HG02623 (cell line): Measurements from ENCODE around the gene TAS2R8.
"Not testable (repeated sequence)": the region's sequence is repeated elsewhere in the genome, so short reads cannot be mapped to it uniquely, and the experiment has no call there.

Experiments
- ATAC-seq: cut with Tn5 transposase; IDR thresholded peaks from one replicate; pipeline ENCODE4 v1.9.1; 2021; ENCODE audit warnings: moderate library complexity; ENCODE audit not compliant: unreplicated experiment

The TAS2R8 gene, protein sequence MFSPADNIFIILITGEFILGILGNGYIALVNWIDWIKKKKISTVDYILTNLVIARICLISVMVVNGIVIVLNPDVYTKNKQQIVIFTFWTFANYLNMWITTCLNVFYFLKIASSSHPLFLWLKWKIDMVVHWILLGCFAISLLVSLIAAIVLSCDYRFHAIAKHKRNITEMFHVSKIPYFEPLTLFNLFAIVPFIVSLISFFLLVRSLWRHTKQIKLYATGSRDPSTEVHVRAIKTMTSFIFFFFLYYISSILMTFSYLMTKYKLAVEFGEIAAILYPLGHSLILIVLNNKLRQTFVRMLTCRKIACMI

DNA sequence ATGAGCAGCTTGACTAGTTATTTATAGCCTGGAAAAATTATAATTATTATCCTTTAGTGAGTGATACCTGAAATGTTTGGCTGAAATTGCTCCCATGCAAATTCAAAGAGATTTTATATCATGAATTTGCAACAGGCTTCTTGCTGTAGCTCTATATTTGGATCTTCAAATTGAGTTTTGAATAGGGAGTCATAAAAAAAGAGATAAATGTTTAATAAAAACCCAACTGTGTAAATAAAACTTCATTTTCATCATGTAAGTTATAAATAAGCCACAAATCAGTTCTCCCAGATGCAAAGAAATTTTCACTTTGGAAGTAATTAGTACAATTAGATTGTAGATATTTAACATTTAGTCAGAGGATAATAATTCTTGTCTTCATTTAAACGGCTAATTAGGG, at the start of gene TAS2R8:
Gene TAS2R8 (minus strand): TSS at position 101 of the 400 bp plus-strand sequence. CDS start 306 bp downstream, outside the sequence.
- ATAC-seq: no peak

DNA sequence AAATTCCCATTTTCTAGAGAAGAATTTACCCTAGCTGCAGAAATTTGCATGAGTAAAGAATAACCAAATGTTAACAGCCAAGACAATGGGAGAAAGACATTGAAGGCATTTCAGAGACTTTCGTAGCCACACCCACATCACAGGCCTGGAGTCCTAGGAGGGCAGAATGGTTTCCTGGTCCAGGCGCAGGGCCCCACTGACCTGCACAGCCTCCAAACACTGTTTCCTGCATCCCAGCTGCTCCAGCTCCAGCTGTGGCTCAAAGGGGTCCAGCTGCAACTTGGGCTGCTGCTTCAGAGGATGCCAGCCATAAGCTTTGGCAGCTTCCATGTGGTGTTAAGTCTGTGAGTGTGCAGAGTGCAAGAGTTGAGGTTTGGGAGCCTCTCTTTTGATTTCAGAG, 48.7 kb upstream of the TAS2R8 start:
- ATAC-seq: no peak

DNA sequence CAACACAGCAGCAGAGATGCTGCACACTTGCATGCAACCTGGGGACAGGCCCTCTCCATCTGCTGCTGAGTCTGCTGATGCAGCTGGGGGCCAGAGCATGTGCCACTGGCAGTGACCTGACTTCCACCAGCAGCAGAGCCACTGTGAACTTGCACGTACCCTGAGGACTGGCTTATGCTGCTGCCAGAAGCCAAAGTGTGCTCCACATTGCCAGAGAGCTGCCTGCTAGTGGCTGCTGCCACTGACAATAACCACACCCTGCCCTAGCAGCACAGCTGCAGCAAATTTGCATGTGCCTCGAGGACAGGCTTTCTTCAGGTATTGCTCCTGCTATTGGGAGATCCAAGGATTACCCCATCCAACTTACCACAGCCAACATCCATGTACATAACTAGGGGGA, 46.7 kb upstream of the TAS2R8 start:
- no peak for ATAC-seq

DNA sequence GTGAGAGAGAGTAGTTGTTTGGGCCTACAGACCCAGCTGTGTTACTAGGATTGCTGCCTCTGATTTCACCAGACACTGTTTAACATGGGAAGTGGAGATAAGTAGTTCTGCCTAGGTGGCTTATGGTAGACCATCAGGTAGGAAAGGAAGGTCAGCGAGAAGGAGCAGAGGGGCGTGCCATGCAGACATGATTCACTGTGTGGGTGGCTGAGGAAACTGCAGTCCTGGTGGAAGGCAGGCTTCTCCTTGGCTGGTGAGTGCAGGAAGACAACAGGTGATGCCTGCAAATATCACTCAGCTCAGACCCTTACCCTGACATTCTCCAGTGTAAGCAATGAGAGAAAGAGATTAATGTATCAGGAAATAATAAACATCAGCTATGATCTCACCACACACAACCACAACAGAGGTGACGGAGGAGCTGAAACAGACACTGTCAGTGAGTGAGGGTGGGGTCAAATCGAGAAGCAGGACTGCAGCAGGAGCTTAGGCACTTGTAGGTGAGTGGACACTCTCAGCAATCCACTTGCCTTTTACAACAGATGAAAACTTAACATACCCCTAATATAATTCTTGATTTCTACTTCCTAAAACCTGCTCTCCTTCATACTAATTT, 44.3 kb upstream of the TAS2R8 start:
- ATAC-seq: no peak

DNA sequence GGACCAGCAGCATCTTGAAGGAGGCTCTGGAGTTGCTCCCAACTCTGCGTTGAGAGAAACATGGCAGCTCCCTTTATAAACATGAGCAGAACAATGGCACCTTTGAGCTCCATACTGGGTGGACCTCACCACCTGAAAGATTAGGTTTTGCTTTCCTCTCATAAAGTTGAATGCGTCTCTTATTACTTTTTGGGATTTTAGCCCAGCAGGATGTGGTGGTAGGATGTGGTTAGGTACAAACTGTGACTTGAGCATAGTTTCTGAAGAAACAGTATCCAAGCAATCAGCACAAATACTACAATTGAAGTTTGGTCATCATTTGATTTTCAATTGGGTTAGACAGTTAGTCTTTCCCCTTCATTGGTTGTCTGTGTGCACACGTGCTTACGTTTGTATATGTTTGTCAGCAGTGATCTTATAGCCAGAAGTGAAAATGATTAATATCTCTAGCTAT, 42.4 kb upstream of the TAS2R8 start, which contains the start of gene PRR4:
Gene PRR4 (minus strand): TSS at position 51 of the 454 bp plus-strand sequence. CDS start 38 bp downstream, at position 13.
- ATAC-seq: no peak

DNA sequence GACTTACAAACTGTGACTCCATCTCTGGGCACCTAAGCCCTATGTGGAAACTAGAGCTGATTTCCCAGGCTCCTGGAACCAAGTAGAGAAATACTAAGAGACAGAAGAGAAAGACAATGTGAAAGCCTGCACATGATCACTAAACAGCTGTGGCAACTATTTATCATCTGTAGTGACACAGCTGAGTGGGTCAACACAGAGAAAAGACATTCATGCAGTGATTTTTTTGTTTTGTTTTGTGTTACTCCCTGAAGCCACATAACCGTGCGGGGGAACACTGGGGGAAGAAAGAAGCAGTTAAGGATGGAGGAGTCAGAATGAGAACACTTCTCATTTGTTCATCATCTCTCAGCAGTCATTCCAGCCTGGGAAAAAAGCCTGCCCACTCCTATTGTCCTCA, 40.7 kb upstream of the TAS2R8 start:
- no peak for ATAC-seq

DNA sequence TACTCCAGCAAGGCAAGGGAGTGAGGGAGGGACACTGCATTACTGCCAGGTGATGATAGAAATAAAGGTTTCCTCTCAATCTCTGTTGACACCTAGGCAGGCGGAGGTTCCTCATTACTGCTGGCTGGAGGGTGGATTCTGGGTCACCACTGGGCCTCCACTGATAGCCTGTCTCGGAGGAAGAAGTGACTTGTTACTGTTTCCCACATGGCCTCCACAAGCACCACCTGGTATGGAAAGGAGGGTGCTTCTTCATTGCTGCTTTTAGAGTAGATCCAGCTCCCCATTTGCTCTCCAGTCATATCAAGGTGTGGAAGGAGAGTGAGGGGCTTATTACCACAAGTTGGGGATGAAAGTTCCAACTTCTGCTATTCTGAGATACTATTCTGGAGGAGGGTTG, 35.8 kb upstream of the TAS2R8 start:
- no peak for ATAC-seq

DNA sequence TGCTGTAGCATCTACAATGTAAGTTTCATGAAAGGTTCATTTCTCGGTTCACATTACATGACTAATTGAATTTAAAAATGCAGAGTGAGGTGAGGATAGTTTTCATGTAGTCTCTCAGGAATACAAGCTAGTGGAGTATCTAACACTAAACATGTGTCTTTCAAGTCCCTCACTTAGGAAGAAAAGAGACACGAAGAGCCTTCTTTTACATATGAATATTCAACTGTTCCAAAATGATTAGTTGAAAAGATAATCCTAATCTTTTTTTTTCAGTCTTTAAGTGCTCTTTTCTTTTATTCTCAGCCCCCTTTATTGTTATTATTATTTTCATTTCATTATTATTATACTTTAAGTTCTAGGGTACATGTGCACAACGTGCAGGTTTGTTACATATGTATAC, 31.4 kb upstream of the TAS2R8 start:
- no peak for ATAC-seq

DNA sequence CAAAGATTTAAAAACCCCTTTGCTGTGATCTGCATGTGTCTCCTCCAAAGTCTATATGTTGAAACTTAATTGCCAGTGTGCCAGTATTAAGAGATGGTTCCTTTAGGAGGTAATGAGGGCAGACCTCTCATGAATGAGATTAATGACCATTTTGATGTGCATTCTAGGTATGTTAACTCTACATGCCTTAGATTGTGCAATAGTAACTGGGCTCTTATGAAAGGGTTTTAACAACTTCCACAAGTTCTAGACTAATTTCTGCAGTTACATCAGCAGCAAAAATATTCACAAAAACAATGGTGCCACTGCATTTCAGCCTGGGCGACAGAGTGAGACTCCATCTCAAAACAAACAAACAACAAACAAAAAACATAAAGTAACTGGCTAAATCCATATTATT, 22.9 kb upstream of the TAS2R8 start:
- no peak for ATAC-seq

DNA sequence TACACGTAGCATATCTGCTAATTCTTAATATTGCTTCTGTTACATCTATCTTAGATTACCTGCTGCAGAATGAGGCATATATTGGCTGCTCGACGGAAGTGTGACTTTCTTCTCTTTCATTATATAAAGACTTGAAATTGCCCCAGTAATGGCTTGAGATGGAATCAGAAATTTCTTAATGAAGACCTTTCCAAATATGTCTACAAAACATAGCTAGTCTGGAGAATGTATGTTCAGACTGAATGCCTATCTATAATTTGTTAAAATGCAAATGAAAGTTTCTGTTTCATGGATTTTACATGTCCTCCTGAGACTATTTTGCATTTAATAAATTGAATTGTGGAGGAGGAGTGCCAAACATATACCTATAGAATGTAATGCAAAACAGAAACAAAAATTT, 19.2 kb upstream of the TAS2R8 start, which contains the start of gene TAS2R10:
Gene TAS2R10 (minus strand): TSS at position 101 of the 400 bp plus-strand sequence. CDS start 89 bp downstream, at position 12.
- ATAC-seq: no peak

DNA sequence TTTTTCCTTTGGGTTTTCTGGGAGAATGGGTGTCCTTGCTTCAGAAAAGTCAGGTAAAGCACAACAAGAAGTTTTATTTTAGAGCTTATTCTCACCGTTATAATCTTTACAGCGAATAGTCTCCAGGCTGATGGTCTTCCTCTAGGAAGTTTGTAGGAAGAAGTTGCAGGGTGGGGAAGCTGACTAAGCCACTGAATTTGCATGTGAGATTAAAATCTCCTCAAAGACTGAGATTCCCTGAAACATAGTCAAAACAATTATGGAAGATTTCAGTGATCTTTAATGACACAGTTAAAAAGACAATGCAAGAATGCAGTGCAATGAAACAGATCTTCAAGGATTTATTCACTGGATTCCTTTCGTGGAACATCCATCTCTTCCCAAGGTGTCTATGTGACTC, 17.9 kb upstream of the TAS2R8 start:
- ATAC-seq: no peak

DNA sequence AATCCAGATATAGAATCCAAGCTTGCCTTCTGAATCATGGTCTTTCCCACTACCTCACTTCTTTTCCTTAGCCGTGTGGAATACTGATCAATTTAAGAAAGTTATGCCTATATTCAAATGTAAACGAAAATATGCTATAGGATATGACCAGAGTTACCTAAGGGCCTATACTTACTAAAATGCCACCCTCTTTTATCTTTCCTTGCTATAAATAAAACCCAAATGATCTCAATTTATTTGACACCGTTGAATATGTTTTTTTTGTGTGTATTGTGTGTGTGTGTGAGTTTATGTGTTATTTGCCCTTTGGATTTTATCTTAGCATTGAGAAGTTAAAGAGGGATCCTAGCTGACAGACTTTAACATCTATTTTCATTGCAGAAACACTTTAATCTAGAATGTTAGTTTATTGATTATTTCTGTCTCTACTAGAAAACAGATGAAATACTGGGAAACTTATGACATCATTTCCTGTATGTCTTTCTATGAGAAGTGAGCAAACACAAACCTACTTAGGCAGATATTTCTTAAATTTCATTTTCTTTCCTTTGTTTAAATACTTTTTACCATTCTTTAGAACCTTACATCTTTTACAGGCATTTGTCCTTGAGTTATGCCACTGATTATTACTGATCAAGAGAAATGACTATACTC, 4.9 kb upstream of the TAS2R8 start:
- no peak for ATAC-seq

DNA sequence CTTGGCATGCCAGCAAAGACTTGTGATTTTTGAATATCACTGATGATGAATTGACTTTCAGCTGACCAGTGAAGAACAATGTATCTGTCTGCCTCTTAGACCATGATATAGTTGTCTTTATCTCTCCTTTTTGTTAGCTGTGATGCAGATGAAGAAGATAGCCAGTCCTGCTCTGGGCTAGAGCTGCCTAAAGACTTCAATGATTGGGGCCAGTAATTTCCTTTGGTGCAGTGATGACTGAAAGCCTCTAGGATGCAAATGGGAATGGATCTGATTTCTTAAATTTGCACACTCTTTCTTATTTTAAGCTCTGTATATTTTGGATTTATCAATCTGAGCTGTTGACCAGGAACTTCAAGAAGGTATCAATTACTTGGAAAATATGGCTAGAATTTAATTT, 3.0 kb upstream of the TAS2R8 start, which contains the start of gene TAS2R9:
Gene TAS2R9 (minus strand): TSS at position 101 of the 400 bp plus-strand sequence. CDS start 93 bp downstream, at position 8.
- no peak for ATAC-seq

DNA sequence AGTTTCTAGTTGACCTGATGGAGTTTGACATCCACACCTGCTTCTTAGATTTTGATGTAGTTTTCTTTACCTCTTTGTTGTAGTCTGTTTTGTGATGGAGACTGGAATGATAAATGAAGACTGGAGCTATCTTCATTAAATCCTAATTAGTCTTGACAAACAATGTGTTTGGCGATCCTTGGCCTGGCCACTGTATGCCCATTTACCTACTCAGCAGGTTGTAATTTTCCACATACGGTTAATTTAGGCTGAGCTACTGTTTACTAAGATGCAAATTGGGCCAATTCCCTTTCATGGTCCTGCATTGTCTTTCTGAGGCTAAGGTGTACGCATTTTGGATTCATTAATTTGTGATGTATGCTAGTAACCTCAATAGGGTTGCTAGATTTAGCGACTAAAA, 4.5 kb downstream of the TAS2R8 start, which contains the start of gene TAS2R7:
Gene TAS2R7 (minus strand): TSS at position 41 of the 400 bp plus-strand sequence. CDS start 57 bp downstream, outside the sequence.
- ATAC-seq: no peak

DNA sequence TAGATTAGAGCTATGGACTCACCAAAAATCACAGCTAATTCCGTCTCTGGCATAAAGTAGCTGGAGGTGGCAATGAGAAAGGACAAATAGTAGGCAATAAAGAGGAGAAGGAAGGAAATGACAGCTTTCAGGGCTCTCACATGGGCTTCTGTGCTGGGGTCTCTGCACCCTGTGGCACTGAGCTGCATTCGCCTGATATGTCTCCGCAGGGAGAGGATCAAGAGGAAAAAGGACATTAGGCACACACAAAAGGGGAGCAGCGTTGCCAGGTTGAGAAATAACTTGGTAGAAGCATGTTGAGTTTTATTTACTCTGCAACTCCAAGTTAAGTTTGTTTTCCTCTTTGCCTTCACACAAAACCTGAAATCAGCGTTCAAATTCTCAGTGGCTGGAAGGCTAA, 5.3 kb downstream of the TAS2R8 start:
- ATAC-seq: no peak

DNA sequence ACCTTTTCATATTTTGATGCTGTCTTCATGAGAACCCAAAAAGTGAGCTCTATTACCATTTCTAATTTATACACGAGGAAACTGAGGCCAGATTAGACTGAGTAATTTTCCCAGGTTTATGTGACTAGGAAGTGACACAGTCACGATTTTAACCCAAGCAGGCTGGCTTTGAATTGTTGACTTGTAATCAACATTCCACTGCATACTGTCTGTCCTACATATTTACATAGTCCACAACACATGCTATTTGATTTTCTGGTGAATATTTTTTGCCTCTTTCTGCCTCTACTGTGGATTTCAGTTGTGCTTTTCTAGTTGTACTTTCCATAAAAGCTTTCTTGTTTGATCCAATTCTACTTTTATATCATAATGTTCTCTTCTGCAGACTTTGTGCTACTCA, 12.9 kb downstream of the TAS2R8 start:
- no peak for ATAC-seq

DNA sequence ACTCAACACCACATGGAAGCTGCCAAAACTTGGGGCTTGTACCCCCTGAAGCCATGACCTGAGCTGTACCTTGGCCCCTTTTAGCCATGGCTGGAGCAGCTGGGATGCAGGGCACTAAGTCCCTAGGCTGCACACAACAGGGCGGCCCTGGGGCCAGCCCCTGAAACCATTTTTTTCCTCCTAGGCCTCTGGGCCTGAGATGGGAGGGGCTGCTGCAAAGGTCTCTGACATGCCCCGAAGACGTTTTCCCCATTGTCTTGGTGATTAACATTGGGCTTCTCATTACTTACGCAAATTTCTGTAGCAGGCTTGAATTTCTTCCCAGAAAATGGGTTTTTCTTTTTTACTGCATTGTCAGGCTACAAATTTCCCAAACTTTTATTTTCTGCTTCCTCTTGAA, 15.3 kb downstream of the TAS2R8 start:
- not testable (repeated sequence) for ATAC-seq

DNA sequence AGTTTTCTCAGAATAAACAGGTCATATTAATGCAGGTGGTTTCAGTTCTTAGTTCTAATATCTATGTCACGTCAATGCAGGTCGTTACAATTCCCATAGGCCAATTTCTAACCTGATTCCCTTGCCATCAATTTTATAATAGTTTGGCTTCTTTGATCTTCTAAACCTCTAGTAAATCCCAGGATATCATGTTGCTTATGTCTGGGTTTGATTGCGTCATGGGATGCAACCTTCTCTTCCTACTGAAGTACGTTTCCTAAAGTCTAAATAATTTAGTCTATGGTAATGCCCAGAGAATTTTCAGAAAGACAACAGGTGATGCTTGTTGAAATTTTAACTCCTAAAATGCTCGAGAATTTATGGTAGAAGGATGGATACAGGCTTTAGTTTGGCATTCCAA, 23.8 kb downstream of the TAS2R8 start:
- no peak for ATAC-seq

DNA sequence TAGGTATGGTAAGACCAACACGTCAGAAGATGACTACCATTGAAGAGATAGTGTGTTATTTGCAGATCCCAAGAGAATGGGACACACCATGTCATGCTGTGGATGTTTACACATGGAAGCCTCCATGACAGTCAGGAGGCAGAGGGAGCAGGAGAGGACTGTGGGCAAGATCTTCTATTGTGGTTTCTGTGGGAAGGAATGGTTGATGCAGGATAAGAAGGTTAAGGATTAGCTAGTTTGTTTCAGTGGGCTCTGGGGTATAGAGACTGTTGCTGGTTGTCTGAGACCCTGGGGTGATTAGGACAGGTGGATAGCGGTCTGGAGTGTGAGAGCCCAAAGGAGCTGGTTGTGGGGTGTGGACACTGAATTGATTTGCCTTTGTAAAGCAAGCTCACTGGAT, 28.0 kb downstream of the TAS2R8 start:
- ATAC-seq: no peak

DNA sequence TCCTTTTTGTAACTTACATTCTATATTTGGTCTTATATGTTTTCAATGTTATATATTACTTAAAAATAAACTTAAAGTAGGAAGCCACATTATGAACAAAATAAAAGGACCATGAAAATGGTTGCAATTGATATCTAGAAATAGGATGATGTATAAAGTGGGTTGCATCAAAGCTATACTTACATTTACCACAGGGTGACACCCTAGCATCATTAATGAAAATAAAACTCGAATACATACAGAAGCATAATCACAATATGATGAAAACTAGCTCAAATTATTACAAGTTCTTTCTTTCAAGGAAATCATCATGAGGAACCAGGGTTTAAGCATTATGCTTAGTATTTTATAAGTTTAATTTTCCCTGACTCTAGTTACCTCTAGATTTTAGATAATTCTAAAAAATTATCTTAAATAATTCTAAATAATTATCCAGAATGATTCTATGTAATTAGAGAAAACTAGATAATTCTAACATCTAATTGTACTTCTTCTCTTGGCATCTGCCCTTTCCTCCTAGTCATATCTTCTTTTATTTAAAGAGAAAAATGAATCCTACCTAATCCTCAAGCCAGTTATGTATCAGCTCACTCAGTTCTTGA, 35.9 kb downstream of the TAS2R8 start:
- no peak for ATAC-seq

DNA sequence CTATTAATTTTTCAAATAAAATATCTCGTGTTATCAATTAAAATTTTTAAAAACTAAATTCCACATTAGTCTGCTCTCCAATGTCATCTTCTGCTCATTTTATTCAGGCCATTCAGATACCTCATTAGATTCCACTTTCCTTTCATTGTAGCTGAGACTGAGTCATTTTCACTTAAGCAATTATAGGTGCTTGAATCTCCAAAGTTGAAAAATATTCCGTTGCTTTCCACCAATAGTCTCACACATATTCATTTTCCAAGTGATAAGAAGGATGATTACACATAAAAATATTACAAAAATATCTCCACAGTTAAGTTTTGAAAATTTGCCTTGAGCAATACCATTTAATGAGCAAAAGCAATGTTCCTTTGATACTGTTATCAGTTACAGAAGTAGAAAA, 47.4 kb downstream of the TAS2R8 start:
- ATAC-seq: no peak
